NCI-H526 (cell line): ENCODE data around the gene OR51T1.

ENCODE experiments used
- DNase-seq, 2 experiments: peaks; one replicate each; lab custom pipeline; 2025; lab: John Stamatoyannopoulos, UW

The OR51T1 gene

DNA sequence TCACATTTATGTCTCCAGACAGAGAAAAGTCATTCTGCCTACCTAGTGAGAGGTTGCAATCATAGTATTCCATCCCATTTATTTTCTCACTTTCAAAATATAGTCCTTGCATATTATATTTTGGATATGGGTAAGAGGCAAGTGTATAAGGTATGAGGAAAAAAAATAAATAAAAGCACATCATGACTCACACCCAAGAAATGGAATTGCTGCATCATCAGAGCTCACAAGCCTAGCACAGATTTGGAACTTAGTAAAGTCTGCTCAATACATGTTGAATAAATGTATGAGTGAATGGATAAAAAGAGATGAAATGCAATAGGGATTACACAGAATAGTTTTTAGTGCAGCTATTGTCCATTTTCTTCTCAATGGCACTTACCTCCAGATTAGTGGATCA lies 44.9 kb downstream of the OR51T1 start:
- DNase-seq, result no peak
